CD4-positive, alpha-beta T cell (primary cell): ENCODE measurements around the gene UMPS. TPM values are rescaled to one million over a fixed set of nuclear protein-coding genes. Genes with fewer than 3 reads are reported as not detected.

Experiments used
- ATAC-seq: fragments of 200-7000 bp; cut with Tn5 transposase; one replicate; pipeline ENCODE4 v1.10.0; 2022; ENCODE audit warnings: mild to moderate bottlenecking; ENCODE audit not compliant: poor library complexity
- CTCF ChIA-PET: fragments of 350-600 bp; sonication (Branson Sonifier 250); formaldehyde crosslinking; loops from one replicate; lab custom pipeline; 2021; ENCODE audit warnings: antibody characterized with exemption, inconsistent platforms; lab: Charles Lee
- POLR2A ChIA-PET: fragments of 350-600 bp; sonication (Branson Sonifier 250); formaldehyde crosslinking; loops from one replicate; lab custom pipeline; 2021; ENCODE audit warnings: antibody characterized with exemption, inconsistent platforms; lab: Charles Lee
- DNase-seq, 14 experiments: peaks; one replicate each; pipeline ENCODE4 v3.0.0-alpha.2; 2013 to 2020; ENCODE audit warnings: mixed read lengths in 2 of 14
- H3K27ac ChIP-seq, 2 donors: one replicate each; pipeline versions ENCODE4 v1.5.1 to v1.7.0; 2013; ENCODE audit warnings: low read length in 2 of 2, low read depth in 1 of 2, mild to moderate bottlenecking in 1 of 2
- H3K27me3 ChIP-seq, 2 experiments: 1 replicate in 1 of 2; 2 replicates in 1 of 2; pipeline versions ENCODE4 v1.6.1 to v1.7.0; 2013; ENCODE audit warnings: low read length in 2 of 2, control low read depth in 1 of 2, mild to moderate bottlenecking in 1 of 2, moderate library complexity in 1 of 2; ENCODE audit not compliant: insufficient read depth in 2 of 2, control insufficient read depth in 1 of 2
- H3K36me3 ChIP-seq: one replicate; pipeline ENCODE4 v1.6.1; 2013; ENCODE audit warnings: low read length, control low read depth; ENCODE audit not compliant: insufficient read depth
- H3K4me1 ChIP-seq: one replicate; pipeline ENCODE4 v1.6.1; 2013; ENCODE audit warnings: low read length, control low read depth; ENCODE audit not compliant: insufficient read depth
- H3K4me3 ChIP-seq: one replicate; pipeline ENCODE4 v1.5.1; 2013; ENCODE audit warnings: mild to moderate bottlenecking, low read length, moderate library complexity
- H3K9me3 ChIP-seq, 2 experiments: 1 replicate in 1 of 2; 2 replicates in 1 of 2; pipeline versions ENCODE4 v1.6.1 to v1.7.0; 2013; ENCODE audit warnings: low read length in 2 of 2, mild to moderate bottlenecking in 2 of 2, control low read depth in 1 of 2, moderate library complexity in 1 of 2; ENCODE audit not compliant: control insufficient read depth in 1 of 2, insufficient read depth in 1 of 2
- H3K27ac Mint-ChIP-seq: one replicate; pipeline ENCODE4 v1.8.0; 2020; ENCODE audit warnings: mixed read lengths
- H3K27me3 Mint-ChIP-seq: one replicate; pipeline ENCODE4 v1.8.0; 2021; ENCODE audit warnings: mixed read lengths
- H3K36me3 Mint-ChIP-seq: one replicate; pipeline ENCODE4 v1.8.0; 2021; ENCODE audit warnings: low read depth, mixed read lengths
- H3K4me1 Mint-ChIP-seq: one replicate; pipeline ENCODE4 v1.8.0; 2021; ENCODE audit warnings: low read depth, mixed read lengths
- H3K4me3 Mint-ChIP-seq: one replicate; pipeline ENCODE4 v1.8.0; 2020; ENCODE audit warnings: mild to moderate bottlenecking, mixed read lengths
- H3K9me3 Mint-ChIP-seq: one replicate; pipeline ENCODE4 v1.8.0; 2020; ENCODE audit warnings: mixed read lengths
- CTCF ChIP-seq: fragments of 200-600 bp; IDR thresholded peaks from one replicate; pipeline ENCODE4 v1.8.0; 2022; ENCODE audit warnings: antibody characterized with exemption, mild to moderate bottlenecking
- intact Hi-C, 2 experiments: fragments of 100-400 bp; cut with DNase I in 1 of 2; cut with micrococcal nuclease in 1 of 2; formaldehyde crosslinking; loops; one replicate each; pipeline versions ENCODE4 v1.15.1 to v1.9.0; 2023 to 2025; cut with DNase I, micrococcal nuclease
- total RNA-seq, 174 experiments: library from RNA in 2 of 174; stranded (reverse) in 2 of 174; gene quantifications; one replicate each; pipeline ENCODE4 v1.2.3 and lab custom pipeline; 2021 to 2026

UMPS gene
- total RNA-seq, 2 experiments from 2014 or later = 19.5 to 19.7 TPM

GRCh38 chr3:124699686-124700396, 30.4 kb upstream of the UMPS start:
- Histone ChIP-seq H3K4me1 (no peaks in the 10 kb centered on the region), H3K36me3 (no peaks in the 10 kb centered on the region), H3K27ac (no peak overlapping the region), H3K27me3 (peaks cover 2 to 11% of the 10 kb centered on the region in 2 experiments), H3K4me3 (no peak overlapping the region), H3K9me3 (no peaks in the 10 kb centered on the region)
- no peak overlapping the region for H3K4me3 Mint-ChIP-seq
- H3K9me3 Mint-ChIP-seq = no peaks in the 10 kb centered on the region
- no peaks in the 10 kb centered on the region for H3K4me1 Mint-ChIP-seq
- POLR2A ChIA-PET = no interaction called here
- no peak overlapping the region for H3K27ac Mint-ChIP-seq
- ATAC-seq (no peak), DNase-seq (no peak)
- H3K36me3 Mint-ChIP-seq = no peaks in the 10 kb centered on the region
- peaks cover 33% of the 10 kb centered on the region for H3K27me3 Mint-ChIP-seq
- intact Hi-C loops = no loop called here
- no peak for TF ChIP-seq CTCF
- CTCF ChIA-PET = no interaction called here

- Histone ChIP-seq H3K4me3 (no peak overlapping the region), H3K9me3 (no peaks in the 10 kb centered on the region), H3K27ac (no peak overlapping the region), H3K4me1 (no peaks in the 10 kb centered on the region), H3K36me3 (no peaks in the 10 kb centered on the region), H3K27me3 (peaks cover 2 to 15% of the 10 kb centered on the region in 2 experiments)
- no peak for TF ChIP-seq CTCF
- intact Hi-C loops = no loop called here
- no peak for ATAC-seq
- H3K4me3 Mint-ChIP-seq = no peak overlapping the region
- no peaks in the 10 kb centered on the region for H3K9me3 Mint-ChIP-seq
- DNase-seq = no peak
- POLR2A ChIA-PET = no interaction called here
- CTCF ChIA-PET = interaction anchor here (1.5 kb wide), 1 partner anchor 12 kb away, joined by 7 read pairs; no protein-coding TSS in a partner anchor
- H3K27me3 Mint-ChIP-seq = peaks cover 39% of the 10 kb centered on the region
- no peaks in the 10 kb centered on the region for H3K36me3 Mint-ChIP-seq
- no peak overlapping the region for H3K27ac Mint-ChIP-seq
- no peaks in the 10 kb centered on the region for H3K4me1 Mint-ChIP-seq
Measured at GRCh38 chr3:124700880-124701684, 29.2 kb upstream of the UMPS start.

- H3K27me3 ChIP-seq = peaks cover 2 to 18% of the 10 kb centered on the region in 2 experiments
- Mint-ChIP-seq H3K4me1 (no peaks in the 10 kb centered on the region), H3K9me3 (no peaks in the 10 kb centered on the region), H3K27ac (no peak overlapping the region), H3K27me3 (peaks cover 41% of the 10 kb centered on the region), H3K36me3 (no peaks in the 10 kb centered on the region), H3K4me3 (no peak overlapping the region)
- H3K36me3 ChIP-seq = no peaks in the 10 kb centered on the region
- intact Hi-C loops = no loop called here
- ChIA-PET POLR2A (no interaction called here), CTCF (interaction anchor here (1.5 kb wide), 1 partner anchor 13 kb away, joined by 7 read pairs; no protein-coding TSS in a partner anchor)
- no peak for DNase-seq
- H3K4me1 ChIP-seq = no peaks in the 10 kb centered on the region
- no peaks in the 10 kb centered on the region for H3K9me3 ChIP-seq
- no peak overlapping the region for H3K4me3 ChIP-seq
- ATAC-seq = no peak
- no peak overlapping the region for H3K27ac ChIP-seq
- TF ChIP-seq CTCF = no peak
Measured at GRCh38 chr3:124701687-124702086, 28.6 kb upstream of the UMPS start.
